Activated CD8-positive, alpha-beta T cell treated with anti-CD3 and anti-CD28 coated beads for 36 hours (primary cell): ENCODE measurements around the gene SLX9. TPM values are rescaled to one million over a fixed set of nuclear protein-coding genes. Genes with fewer than 3 reads are reported as not detected.

ENCODE experiments used
- ATAC-seq: fragments of 200-7000 bp; cut with Tn5 transposase; one replicate; pipeline ENCODE4 v1.10.0; 2021; ENCODE audit warnings: mild to moderate bottlenecking, moderate library complexity
- CTCF ChIA-PET: fragments of 350-600 bp; sonication (Branson Sonifier 250); formaldehyde crosslinking; loops from one replicate; lab custom pipeline; 2021; ENCODE audit warnings: antibody characterized with exemption; lab: Charles Lee
- POLR2A ChIA-PET: fragments of 350-600 bp; sonication (Branson Sonifier 250); formaldehyde crosslinking; loops from one replicate; lab custom pipeline; 2021; ENCODE audit warnings: antibody characterized with exemption; lab: Charles Lee
- DNase-seq: peaks from one replicate; pipeline ENCODE4 v3.0.0-alpha.2; 2020
- H3K27ac Mint-ChIP-seq: one replicate; pipeline ENCODE4 v1.8.0; 2021; ENCODE audit warnings: mild to moderate bottlenecking, mixed read lengths
- H3K27me3 Mint-ChIP-seq: one replicate; pipeline ENCODE4 v1.8.0; 2021; ENCODE audit warnings: mixed read lengths
- H3K36me3 Mint-ChIP-seq: one replicate; pipeline ENCODE4 v1.8.0; 2021; ENCODE audit warnings: low read depth, mixed read lengths
- H3K4me1 Mint-ChIP-seq: one replicate; pipeline ENCODE4 v1.8.0; 2021; ENCODE audit warnings: low read depth, mixed read lengths
- H3K4me3 Mint-ChIP-seq: one replicate; pipeline ENCODE4 v1.8.0; 2021; ENCODE audit warnings: mild to moderate bottlenecking, moderate library complexity, mixed read lengths
- H3K9me3 Mint-ChIP-seq: one replicate; pipeline ENCODE4 v1.8.0; 2021; ENCODE audit warnings: mixed read lengths
- intact Hi-C: fragments of 100-400 bp; cut with micrococcal nuclease; formaldehyde crosslinking; loops from one replicate; pipeline ENCODE4 v1.10.0; 2022
- total RNA-seq, 2 experiments: library from RNA; stranded (reverse); gene quantifications; one replicate each; pipeline ENCODE4 v1.2.3, GENCODE V29; 2021
- TF ChIP-seq, protein P1 (sequence below): fragments of 200-600 bp; IDR thresholded peaks from one replicate; pipeline ENCODE4 v1.8.0; 2022; ENCODE audit warnings: antibody characterized with exemption, mild to moderate bottlenecking

SLX9 gene
- total RNA-seq, 2 experiments from 2014 or later: 76.0 to 76.5 TPM

DNA sequence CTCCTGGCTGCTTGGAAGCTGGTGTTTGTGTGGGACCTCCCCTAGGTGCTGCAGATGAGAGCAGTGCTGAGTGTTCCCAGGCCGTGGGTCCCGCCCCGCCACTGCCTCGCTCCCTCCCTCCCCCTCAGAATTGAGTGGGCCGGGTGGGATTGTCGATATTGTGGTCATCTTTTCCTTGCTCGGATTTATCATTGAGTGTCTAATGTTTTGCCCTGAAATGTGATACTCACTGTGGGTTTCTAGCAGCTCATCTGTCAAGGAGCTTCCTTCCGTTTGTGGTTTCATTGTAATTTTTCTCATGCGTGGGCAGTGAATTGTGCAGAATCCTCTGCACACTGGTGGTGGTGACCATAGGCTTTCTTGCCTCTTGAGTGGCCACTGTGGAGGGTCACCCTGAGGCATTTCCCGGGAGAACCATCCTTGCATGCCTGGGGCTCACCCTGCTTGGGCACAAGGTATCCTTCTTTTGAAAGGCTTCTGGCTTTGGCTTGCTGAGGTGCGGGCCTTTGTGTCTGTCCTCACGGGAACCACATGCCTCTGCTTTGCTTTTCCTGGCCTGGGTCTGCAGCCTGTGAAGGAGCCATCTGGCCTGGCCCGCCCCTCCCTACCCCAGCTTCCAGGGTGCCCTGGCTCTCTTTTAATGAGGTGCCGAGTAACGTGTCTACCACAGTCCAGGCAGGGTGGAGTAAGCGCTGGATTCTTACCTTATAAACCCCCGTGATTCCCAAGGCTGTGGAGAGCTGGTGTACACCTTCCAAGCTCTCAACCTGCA lies 25.6 kb downstream of the SLX9 start:
- H3K9me3 Mint-ChIP-seq: no peaks in the 10 kb centered on the region
- no peak overlapping the region for H3K27ac Mint-ChIP-seq
- intact Hi-C loops: no loop called here
- H3K27me3 Mint-ChIP-seq: no peaks in the 10 kb centered on the region
- no peak overlapping the region for H3K4me3 Mint-ChIP-seq
- TF ChIP-seq, protein P1, sequence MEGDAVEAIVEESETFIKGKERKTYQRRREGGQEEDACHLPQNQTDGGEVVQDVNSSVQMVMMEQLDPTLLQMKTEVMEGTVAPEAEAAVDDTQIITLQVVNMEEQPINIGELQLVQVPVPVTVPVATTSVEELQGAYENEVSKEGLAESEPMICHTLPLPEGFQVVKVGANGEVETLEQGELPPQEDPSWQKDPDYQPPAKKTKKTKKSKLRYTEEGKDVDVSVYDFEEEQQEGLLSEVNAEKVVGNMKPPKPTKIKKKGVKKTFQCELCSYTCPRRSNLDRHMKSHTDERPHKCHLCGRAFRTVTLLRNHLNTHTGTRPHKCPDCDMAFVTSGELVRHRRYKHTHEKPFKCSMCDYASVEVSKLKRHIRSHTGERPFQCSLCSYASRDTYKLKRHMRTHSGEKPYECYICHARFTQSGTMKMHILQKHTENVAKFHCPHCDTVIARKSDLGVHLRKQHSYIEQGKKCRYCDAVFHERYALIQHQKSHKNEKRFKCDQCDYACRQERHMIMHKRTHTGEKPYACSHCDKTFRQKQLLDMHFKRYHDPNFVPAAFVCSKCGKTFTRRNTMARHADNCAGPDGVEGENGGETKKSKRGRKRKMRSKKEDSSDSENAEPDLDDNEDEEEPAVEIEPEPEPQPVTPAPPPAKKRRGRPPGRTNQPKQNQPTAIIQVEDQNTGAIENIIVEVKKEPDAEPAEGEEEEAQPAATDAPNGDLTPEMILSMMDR: no peak
- peaks cover 42% of the 10 kb centered on the region for H3K4me1 Mint-ChIP-seq
- ChIA-PET POLR2A (interaction anchor here (0.9 kb wide), 1 partner anchor 192 kb away, joined by 3 read pairs; no protein-coding TSS in a partner anchor), CTCF (interaction anchor here (0.8 to 4.3 kb wide), 4 partner anchors 16 to 172 kb away, joined by 3 to 22 read pairs (median 18); no protein-coding TSS in a partner anchor)
- ATAC-seq (peak; percentile 65), DNase-seq (peak; percentile 45)
- H3K36me3 Mint-ChIP-seq: peaks cover 31% of the 10 kb centered on the region

DNA sequence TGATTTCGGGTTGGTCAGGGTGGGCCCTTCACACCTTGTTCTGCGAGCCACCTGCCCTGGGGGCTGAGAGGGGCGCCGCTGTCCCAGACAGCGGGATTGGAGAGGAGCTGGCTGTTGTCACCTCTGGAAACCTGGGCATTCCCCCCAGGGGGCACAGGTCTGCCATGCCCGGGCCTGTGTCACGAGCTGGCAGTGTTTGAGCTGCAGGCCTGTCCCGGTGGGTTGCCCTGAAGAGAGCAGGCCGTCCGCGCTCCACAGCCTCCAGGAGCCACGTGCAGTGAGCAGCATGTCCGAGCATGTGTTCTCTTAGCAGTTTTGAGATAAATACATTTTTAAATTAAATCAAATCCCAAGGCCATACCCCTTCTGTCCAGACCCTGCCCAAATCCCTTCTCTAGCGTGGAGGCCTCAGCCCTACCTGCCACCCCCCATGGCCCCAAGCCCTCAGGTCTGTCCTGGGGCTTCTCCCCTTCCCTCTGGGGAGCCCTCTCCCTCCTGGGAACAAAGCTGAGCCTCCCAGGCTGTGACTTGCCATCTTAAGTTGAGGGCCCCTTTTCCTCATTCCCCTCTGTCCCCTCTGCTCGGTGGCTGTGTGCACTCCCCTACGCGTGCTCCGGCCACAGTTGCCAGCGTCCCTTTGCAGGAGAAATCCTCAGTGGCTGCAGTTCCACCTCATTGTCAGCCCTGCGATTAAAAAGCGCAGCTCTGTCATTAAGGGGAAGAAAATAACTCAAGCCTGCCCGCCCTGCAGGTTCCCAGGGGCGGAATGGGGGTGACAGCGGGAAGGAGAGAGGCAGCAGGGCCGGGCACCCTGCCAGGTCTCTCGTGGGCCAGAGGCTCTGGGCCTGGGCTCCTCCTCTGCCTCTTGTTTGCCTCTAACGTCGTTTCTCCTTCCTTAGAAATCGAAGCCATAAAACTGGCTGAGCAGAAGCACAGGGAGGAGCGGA lies 26.6 kb downstream of the SLX9 start:
- H3K4me3 Mint-ChIP-seq: no peak overlapping the region
- CTCF ChIA-PET: interaction anchor here (0.9 to 3.2 kb wide), 4 partner anchors 17 to 171 kb away, joined by 3 to 22 read pairs (median 10); no protein-coding TSS in a partner anchor
- peaks cover 42% of the 10 kb centered on the region for H3K4me1 Mint-ChIP-seq
- no peaks in the 10 kb centered on the region for H3K27me3 Mint-ChIP-seq
- POLR2A ChIA-PET: interaction anchor here (1.6 kb wide), 1 partner anchor 20 kb away, joined by 4 read pairs; no protein-coding TSS in a partner anchor
- H3K36me3 Mint-ChIP-seq: peaks cover 25% of the 10 kb centered on the region
- no peaks in the 10 kb centered on the region for H3K9me3 Mint-ChIP-seq
- H3K27ac Mint-ChIP-seq: no peak overlapping the region
- intact Hi-C loops: no loop called here
- DNase-seq (no peak), ATAC-seq (no peak)
- TF ChIP-seq, protein P1: no peak

- peaks cover 42% of the 10 kb centered on the region for H3K4me1 Mint-ChIP-seq
- CTCF ChIA-PET: interaction anchor here (0.7 to 2.9 kb wide), 4 partner anchors 17 to 171 kb away, joined by 3 to 22 read pairs (median 4); no protein-coding TSS in a partner anchor
Measured at GRCh38 chr21:44967082-44968047, 27.5 kb downstream of the SLX9 start.

DNA sequence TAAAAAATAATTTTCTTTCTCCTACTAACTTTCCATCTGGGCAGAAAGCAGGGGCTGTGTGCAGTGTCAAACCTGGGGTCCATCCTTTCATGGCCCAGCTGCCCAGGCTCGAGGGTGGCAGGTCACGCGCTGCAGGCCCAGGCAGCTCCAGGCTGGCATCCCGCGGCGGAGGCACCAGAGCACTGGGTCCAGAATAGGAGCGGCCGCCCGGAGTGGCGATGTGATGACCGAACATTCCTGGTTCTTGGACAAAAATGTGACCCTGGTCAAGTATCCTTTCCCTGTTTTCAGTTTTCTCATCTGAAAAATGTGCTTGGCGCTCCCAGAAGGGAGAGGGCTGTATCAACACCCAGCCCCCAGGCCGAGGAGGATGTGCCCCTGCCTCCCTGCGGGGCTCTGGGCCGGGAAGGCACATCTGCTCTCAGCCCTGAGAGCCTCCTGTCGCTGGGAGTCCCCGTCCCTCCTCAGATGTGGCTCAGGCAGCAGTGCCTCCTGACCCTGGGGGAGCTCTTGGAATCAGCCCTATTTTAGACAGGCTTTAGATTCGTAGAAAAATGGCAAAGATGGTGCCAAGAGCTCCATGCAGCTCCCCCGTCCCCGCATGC lies 29.3 kb downstream of the SLX9 start:
- TF ChIP-seq, protein P1: no peak
- Mint-ChIP-seq H3K9me3 (no peaks in the 10 kb centered on the region), H3K4me1 (peaks cover 36% of the 10 kb centered on the region), H3K27ac (no peak overlapping the region), H3K36me3 (peaks cover 14% of the 10 kb centered on the region), H3K4me3 (no peak overlapping the region), H3K27me3 (no peaks in the 10 kb centered on the region)
- CTCF ChIA-PET: interaction anchor here (0.7 to 1.3 kb wide), 3 partner anchors 9 to 169 kb away, joined by 3 read pairs; no protein-coding TSS in a partner anchor
- DNase-seq (no peak), ATAC-seq (no peak)
- POLR2A ChIA-PET: no interaction called here
- intact Hi-C loops: no loop called here

More at GRCh38 chr21:44967082-44968047, 27.5 kb downstream of the SLX9 start:
- TF ChIP-seq, protein P1: no peak
- no peak overlapping the region for H3K27ac Mint-ChIP-seq
- no peaks in the 10 kb centered on the region for H3K9me3 Mint-ChIP-seq
- intact Hi-C loops: no loop called here
- DNase-seq: no peak
- POLR2A ChIA-PET: interaction anchor here (1.6 kb wide), 1 partner anchor 21 kb away, joined by 4 read pairs; no protein-coding TSS in a partner anchor
- ATAC-seq: no peak
- H3K27me3 Mint-ChIP-seq: no peaks in the 10 kb centered on the region
- H3K36me3 Mint-ChIP-seq: peaks cover 21% of the 10 kb centered on the region
- no peak overlapping the region for H3K4me3 Mint-ChIP-seq
